A673 (cell line): ENCODE results near the gene CTIF. TPM values are rescaled to one million over a fixed set of nuclear protein-coding genes. Genes with fewer than 3 reads are reported as not detected.
A peak's percentile ranks its signal among the peaks of the same experiment; 100 is the strongest.

Source experiments
- Bru-seq: library from RNA; stranded (reverse); fragments of 400-500 nt; gene quantifications from one replicate; lab custom pipeline; 2021; lab: Mats Ljungman, UMichigan
- BruChase-seq, 2 experiments: library from RNA; stranded (reverse); fragments of 400-500 nt; gene quantifications; one replicate each; lab custom pipeline; 2021; lab: Mats Ljungman, UMichigan
- BruUV-seq: library from RNA; stranded (reverse); fragments of 400-500 nt; replicated peaks from 2 replicates; lab custom pipeline; 2021; lab: Mats Ljungman, UMichigan
- CTCF ChIA-PET: fragments of 300-600 bp; sonication (Branson Sonifier 250); formaldehyde crosslinking; loops from one replicate; lab custom pipeline; 2022; ENCODE audit warnings: antibody characterized with exemption; lab: Charles Lee
- POLR2A ChIA-PET: fragments of 300-600 bp; sonication (Branson Sonifier 250); formaldehyde crosslinking; loops from one replicate; lab custom pipeline; 2022; ENCODE audit warnings: antibody characterized with exemption; ENCODE audit not compliant: low non-redundant PET; lab: Charles Lee
- DNase-seq: peaks from one replicate; pipeline ENCODE4 v3.0.0-alpha.2; 2015; ENCODE audit warnings: low spot score
- H3K27ac ChIP-seq: fragments of 200-600 bp; sonication (generic); 2 replicates; pipeline ENCODE4 v1.5.1; 2016; ENCODE audit warnings: mixed run types, low read depth, mild to moderate bottlenecking, mixed read lengths, antibody characterized with exemption, low read length; ENCODE audit not compliant: poor library complexity, severe bottlenecking
- H3K27me3 ChIP-seq: fragments of 200-600 bp; sonication (generic); replicated peaks from 2 replicates; pipeline ENCODE4 v1.6.1; 2017; ENCODE audit warnings: mixed run types, low read depth, mild to moderate bottlenecking, mixed read lengths, antibody characterized with exemption, low read length; ENCODE audit not compliant: insufficient read depth, poor library complexity
- H3K36me3 ChIP-seq: fragments of 200-600 bp; sonication (generic); 2 replicates; pipeline ENCODE4 v1.6.1; 2016; ENCODE audit warnings: mixed run types, mild to moderate bottlenecking, mixed read lengths, antibody characterized with exemption, low read length; ENCODE audit not compliant: insufficient read depth, poor library complexity, severe bottlenecking
- H3K4me1 ChIP-seq: fragments of 200-600 bp; sonication (generic); 2 replicates; pipeline ENCODE4 v1.6.1; 2017; ENCODE audit warnings: mixed run types, mild to moderate bottlenecking, mixed read lengths, antibody characterized with exemption, low read length; ENCODE audit not compliant: insufficient read depth, poor library complexity, severe bottlenecking
- H3K4me3 ChIP-seq: fragments of 200-600 bp; sonication (generic); 2 replicates; pipeline ENCODE4 v1.5.1; 2016; ENCODE audit warnings: low read depth, mixed run types, mild to moderate bottlenecking, mixed read lengths, low read length; ENCODE audit not compliant: poor library complexity, severe bottlenecking
- H3K9me3 ChIP-seq: fragments of 200-600 bp; sonication (generic); 2 replicates; pipeline ENCODE4 v1.6.1; 2016; ENCODE audit warnings: mixed run types, low read depth, mild to moderate bottlenecking, mixed read lengths, antibody characterized with exemption, low read length; ENCODE audit not compliant: poor library complexity, severe bottlenecking
- EZH2 ChIP-seq: fragments of 200-600 bp; sonication (generic); IDR thresholded peaks from 2 replicates; pipeline ENCODE4 v1.6.1; 2017; ENCODE audit warnings: borderline replicate concordance, low read depth, mild to moderate bottlenecking, mixed read lengths, antibody characterized with exemption, low read length; ENCODE audit not compliant: poor library complexity, severe bottlenecking
- intact Hi-C: fragments of 100-400 bp; cut with micrococcal nuclease; formaldehyde crosslinking; loops from one replicate; pipeline ENCODE4 v1.10.0; 2022; ENCODE audit not compliant: unreplicated experiment
- long read RNA-seq: library from polyadenylated mRNA; stranded (forward); transcript quantifications from one replicate; pipeline ENCODE4 v2.0.0, GENCODE V29; 2022
- total RNA-seq: library from RNA; stranded (reverse); gene quantifications from 2 replicates; pipeline ENCODE4 v1.2.3, GENCODE V29; 2021
- TF ChIP-seq, protein P1 (sequence below): fragments of 300-800, 200-600 bp; sonication (generic); conservative IDR thresholded peaks from 2 replicates; pipeline ENCODE4 v1.5.1; 2017; ENCODE audit warnings: low read depth, mild to moderate bottlenecking, antibody characterized with exemption, low read length, moderate library complexity, mixed read lengths

The CTIF gene
- total RNA-seq (23.5 and 29.8 TPM in 2 replicates), Bru-seq, nascent RNA (percentile 60 among the genes with signal in this experiment), BruChase-seq, experiment 1, labeled RNA remaining after a 2-hour chase (percentile 60 among the genes with signal in this experiment), BruChase-seq, experiment 2, labeled RNA remaining after a 6-hour chase (percentile 58 among the genes with signal in this experiment)
- long read RNA-seq, full-length matches to known transcripts, result 2 of 12 reads
- long read RNA-seq, partial matches to known transcripts, result 5 of 12 reads
- long read RNA-seq, other reads (novel, unspliced or antisense), result 5 of 12 reads

DNA sequence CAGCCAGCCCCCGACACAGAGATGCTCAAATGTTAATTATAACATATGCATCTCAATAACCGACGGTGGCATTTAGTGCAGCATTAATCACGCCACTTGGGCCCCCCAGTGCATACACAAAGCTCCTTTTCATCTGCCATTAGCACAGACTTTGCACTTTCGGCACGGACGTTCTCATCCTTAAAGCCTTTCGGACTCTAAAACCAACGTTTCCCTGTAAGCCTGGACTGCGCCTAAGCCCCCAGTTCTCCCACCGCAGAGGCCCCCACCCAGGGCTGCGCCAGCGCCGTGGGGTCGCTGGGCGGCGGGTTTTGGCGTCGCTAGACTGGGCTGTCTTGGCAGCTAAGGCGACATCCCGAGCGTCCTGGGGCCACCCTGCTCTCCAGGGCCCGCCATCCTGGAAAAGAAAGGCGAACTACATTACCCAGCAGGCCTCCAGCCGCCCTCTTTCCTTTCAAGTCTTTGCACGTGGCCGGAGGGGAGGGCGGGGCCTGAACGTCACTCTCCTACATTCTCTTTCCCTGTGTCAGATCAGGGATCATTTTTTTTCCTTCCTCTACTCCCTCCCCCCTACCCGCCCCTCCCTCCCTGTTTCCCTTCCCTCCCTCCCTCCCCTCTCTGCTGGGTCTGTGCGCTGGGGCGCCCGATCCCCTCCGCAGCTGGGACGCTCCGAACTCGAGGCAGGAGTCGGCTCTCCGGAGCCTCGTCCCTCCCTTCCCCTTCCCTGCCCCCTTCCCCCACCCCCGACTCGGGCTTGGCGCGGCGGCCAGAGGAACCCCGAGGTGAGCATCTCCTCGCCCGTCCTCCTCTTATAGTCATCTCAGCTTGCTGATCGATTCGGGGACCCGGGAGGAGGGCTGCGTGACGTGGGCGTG is at the start of gene CTIF:
Gene CTIF, plus strand, starts transcription at position 501 of the 875 bp plus-strand sequence. CDS start 80,535 bp downstream, outside the sequence.
- peak; percentile 98 for DNase-seq
- Histone ChIP-seq H3K27ac (peak within 1 kb of the TSS; percentile 67), H3K9me3 (no peaks in the 10 kb centered on the region), H3K36me3 (no peaks in the 10 kb centered on the region), H3K27me3 (no peaks in the 10 kb centered on the region), H3K4me3 (peak within 1 kb of the TSS; percentile 81), H3K4me1 (peaks cover 9% of the 10 kb centered on the region)
- no peak for TF ChIP-seq EZH2
- TF ChIP-seq, protein P1, sequence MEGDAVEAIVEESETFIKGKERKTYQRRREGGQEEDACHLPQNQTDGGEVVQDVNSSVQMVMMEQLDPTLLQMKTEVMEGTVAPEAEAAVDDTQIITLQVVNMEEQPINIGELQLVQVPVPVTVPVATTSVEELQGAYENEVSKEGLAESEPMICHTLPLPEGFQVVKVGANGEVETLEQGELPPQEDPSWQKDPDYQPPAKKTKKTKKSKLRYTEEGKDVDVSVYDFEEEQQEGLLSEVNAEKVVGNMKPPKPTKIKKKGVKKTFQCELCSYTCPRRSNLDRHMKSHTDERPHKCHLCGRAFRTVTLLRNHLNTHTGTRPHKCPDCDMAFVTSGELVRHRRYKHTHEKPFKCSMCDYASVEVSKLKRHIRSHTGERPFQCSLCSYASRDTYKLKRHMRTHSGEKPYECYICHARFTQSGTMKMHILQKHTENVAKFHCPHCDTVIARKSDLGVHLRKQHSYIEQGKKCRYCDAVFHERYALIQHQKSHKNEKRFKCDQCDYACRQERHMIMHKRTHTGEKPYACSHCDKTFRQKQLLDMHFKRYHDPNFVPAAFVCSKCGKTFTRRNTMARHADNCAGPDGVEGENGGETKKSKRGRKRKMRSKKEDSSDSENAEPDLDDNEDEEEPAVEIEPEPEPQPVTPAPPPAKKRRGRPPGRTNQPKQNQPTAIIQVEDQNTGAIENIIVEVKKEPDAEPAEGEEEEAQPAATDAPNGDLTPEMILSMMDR, result no peak
- no TSS peak for BruUV-seq
- POLR2A ChIA-PET, result no interaction called here
- intact Hi-C loops, result no loop called here
- CTCF ChIA-PET, result no interaction called here

DNA sequence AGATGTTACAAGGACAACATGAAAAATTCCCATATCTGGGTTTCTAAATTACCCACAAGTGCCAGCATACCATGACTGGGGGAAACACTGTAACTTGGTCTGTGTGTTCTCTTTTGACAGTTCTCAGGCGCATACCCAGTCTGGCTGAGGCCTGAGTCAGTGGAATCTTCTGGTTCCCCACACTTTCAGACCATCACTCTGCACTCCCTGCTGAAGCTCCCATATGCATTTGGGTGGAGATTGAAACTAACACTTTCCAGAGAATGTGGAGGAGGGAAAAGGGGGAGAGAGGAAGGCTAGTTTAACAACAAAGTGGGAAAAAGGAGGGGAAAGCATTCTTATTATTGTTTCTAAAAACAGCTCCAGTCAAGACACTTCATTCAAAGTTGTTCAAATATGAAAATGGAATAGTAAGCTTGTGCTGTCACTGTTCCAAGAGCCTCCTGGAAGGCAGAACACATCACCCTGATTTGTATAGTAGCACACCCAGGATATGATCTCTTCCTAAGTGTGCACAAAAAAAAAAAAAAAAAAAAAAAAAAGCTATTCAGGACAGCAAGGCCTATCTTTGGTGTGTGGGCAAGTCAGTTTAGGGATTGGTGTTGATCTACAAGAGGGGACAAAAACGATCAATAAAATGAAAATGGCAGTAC is 48.1 kb upstream of the CTIF start:
- no peaks in the 10 kb centered on the region for H3K27me3 ChIP-seq
- H3K36me3 ChIP-seq, result no peaks in the 10 kb centered on the region
- no peaks in the 10 kb centered on the region for H3K4me1 ChIP-seq
- no TSS peak for BruUV-seq
- no peaks in the 10 kb centered on the region for H3K9me3 ChIP-seq
- ChIA-PET POLR2A (no interaction called here), CTCF (no interaction called here)
- H3K4me3 ChIP-seq, result no peak overlapping the region
- intact Hi-C loops, result no loop called here
- no peak overlapping the region for H3K27ac ChIP-seq
- TF ChIP-seq EZH2, result no peak
- TF ChIP-seq, protein P1, result no peak
- no peak for DNase-seq

- Histone ChIP-seq H3K36me3 (no peaks in the 10 kb centered on the region), H3K4me3 (no peak overlapping the region), H3K27me3 (peaks cover 2% of the 10 kb centered on the region), H3K27ac (no peak overlapping the region), H3K4me1 (no peaks in the 10 kb centered on the region), H3K9me3 (no peaks in the 10 kb centered on the region)
- intact Hi-C loops, result no loop called here
- ChIA-PET POLR2A (no interaction called here), CTCF (no interaction called here)
- TF ChIP-seq, protein P1, result no peak
- TF ChIP-seq EZH2, result no peak
- DNase-seq, result no peak
- BruUV-seq, result no TSS peak
Observed at GRCh38 chr18:48492880-48493279, 46.0 kb upstream of the CTIF start.
